Upper lobe of left lung (tissue), 4 donors: ENCODE measurements around the gene RHEB.

Experiments
- POLR2A ChIP-seq, 4 donors: fragments of 450-650 bp; IDR thresholded peaks; one replicate each; pipeline ENCODE4 v1.5.1; 2016 to 2017; ENCODE audit warnings: antibody characterized with exemption in 4 of 4, mild to moderate bottlenecking in 2 of 4
- POLR2AphosphoS5 ChIP-seq, 2 donors: sonication (generic); formaldehyde crosslinking; IDR thresholded peaks; one replicate each; pipeline ENCODE4 v1.5.1; 2017; ENCODE audit warnings: antibody characterized with exemption in 2 of 2
- TF ChIP-seq, protein P1 (sequence below), 6 experiments: fragments of 450-650 bp in 4 of 6; fragments of 200-600 bp in 2 of 6; sonication (generic) in 2 of 6; IDR thresholded peaks; one replicate each; pipeline ENCODE4 v1.5.1; 2016 to 2019; ENCODE audit warnings: antibody characterized with exemption in 6 of 6

DNA sequence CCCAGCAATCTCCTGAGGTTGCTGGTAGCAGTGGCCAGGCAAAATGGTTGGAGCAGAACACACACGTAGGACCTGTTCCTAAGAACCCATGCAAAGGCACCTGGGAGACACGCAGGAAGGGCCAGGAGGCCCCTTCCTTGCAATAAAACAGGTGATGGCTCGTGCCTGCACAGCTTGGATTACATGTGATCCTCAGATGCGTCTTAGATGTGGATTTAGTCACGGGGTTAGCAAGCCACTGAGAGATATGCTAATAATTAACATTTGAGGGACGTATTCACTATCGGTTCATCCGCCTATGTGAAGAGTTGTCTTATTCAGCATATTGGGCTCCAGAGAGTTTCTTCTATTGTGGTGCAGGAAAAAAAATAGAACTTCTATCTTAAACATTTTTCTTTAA is 4.6 kb upstream of the RHEB start:
- TF ChIP-seq POLR2AphosphoS5 (IDR thresholded peaks at IDR 0.05) = no peak
- TF ChIP-seq, protein P1, sequence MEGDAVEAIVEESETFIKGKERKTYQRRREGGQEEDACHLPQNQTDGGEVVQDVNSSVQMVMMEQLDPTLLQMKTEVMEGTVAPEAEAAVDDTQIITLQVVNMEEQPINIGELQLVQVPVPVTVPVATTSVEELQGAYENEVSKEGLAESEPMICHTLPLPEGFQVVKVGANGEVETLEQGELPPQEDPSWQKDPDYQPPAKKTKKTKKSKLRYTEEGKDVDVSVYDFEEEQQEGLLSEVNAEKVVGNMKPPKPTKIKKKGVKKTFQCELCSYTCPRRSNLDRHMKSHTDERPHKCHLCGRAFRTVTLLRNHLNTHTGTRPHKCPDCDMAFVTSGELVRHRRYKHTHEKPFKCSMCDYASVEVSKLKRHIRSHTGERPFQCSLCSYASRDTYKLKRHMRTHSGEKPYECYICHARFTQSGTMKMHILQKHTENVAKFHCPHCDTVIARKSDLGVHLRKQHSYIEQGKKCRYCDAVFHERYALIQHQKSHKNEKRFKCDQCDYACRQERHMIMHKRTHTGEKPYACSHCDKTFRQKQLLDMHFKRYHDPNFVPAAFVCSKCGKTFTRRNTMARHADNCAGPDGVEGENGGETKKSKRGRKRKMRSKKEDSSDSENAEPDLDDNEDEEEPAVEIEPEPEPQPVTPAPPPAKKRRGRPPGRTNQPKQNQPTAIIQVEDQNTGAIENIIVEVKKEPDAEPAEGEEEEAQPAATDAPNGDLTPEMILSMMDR (IDR thresholded peaks at IDR 0.05) = no peak
- no peak for TF ChIP-seq POLR2A (IDR thresholded peaks at IDR 0.05)
